SK-N-DZ (cell line): ENCODE measurements around the gene NPR2.

Experiments used
- DNase-seq: peaks from one replicate; pipeline ENCODE4 v3.0.0-alpha.2; 2015; ENCODE audit warnings: low spot score
- small RNA-seq, 2 experiments: library from RNA; depleted of rRNA; stranded (forward); fragments of <200 nt; gene quantifications; one replicate each; pipeline ENCODE3, GENCODE V24; 2014

NPR2 gene

GRCh38 chr9:35856206-35856605 lies 64.8 kb downstream of the NPR2 start:
- no peak for DNase-seq

GRCh38 chr9:35856882-35857281 lies 65.5 kb downstream of the NPR2 start:
- no peak for DNase-seq

GRCh38 chr9:35858458-35858857 lies 67.1 kb downstream of the NPR2 start:
- DNase-seq: no peak

Small RNAs within 50 kb of the gene (small RNA-seq; reads per million reads assigned to genes)
- 0.05 to 0.31 reads per million in 2 experiments for gene HINT2
